HG02870 (cell line): ENCODE measurements around the gene CYTH4.

ENCODE experiments used
- ATAC-seq: cut with Tn5 transposase; IDR thresholded peaks from one replicate; pipeline ENCODE4 v1.9.1; 2021; ENCODE audit warnings: mild to moderate bottlenecking, moderate library complexity; ENCODE audit not compliant: unreplicated experiment

CYTH4 gene

GRCh38 chr22:37308385-37309200 is 26.3 kb downstream of the CYTH4 start:
- no peak for ATAC-seq

- ATAC-seq: no peak
Observed at GRCh38 chr22:37309211-37310074, 27.1 kb downstream of the CYTH4 start.

- no peak for ATAC-seq
Observed at GRCh38 chr22:37310075-37310606, 27.8 kb downstream of the CYTH4 start.

DNA sequence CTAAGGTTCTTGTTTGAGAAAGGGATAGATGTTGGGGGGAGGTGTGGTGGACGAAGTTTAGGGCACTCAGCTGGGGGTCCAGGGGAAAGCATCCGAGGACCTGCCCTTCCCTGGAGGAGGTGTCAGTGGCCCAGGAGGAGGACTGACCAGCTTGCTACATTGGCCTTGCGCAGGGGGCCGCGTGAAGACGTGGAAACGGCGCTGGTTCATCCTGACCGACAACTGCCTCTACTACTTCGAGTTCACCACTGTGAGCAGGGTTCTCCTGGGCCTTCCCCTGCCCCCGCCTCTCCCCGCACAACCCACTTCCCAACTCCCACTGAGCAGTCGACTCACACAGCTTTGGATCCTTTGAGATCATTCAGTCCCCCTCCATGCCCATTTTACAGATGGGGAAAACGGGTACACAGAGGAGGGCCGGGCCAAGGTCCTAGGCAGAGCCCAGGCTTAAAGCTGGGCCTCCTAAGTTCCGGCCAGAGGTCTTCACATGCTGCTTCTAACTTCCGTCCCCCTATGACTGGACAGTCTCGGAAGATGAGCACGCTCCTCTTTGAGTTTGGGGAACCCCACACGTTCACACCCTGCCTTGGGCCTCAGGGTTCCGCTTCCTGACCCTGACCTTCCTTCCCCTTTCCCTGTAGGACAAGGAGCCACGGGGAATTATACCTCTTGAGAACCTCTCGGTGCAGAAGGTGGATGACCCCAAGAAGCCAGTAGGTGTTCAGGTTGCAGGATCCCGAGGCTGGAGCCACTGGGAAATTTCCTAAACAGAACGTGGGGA is 28.7 kb downstream of the CYTH4 start:
- no peak for ATAC-seq

DNA sequence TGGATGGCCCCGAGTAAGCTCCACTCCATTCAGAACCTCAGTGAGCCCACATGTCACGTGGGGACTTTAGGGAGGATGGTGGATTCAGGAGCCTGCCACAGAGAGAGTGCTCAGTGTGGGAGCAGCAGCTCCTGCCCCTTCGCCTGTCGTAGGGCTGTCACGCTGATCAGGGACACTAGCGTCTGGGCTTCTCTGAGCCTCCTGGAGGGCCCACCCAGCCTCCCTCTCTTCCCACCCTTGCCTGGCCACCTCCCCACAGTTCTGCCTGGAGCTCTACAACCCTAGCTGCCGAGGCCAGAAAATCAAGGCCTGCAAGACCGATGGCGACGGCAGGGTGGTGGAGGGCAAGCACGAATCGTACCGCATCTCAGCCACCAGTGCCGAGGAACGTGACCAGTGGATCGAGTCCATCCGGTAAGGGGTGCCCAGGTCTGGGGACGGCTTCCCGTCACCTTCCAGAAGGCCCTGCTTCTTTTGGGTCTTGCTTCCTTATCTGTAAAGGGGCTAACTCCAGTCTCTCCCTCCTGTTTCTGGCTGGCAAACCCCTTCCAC is 29.5 kb downstream of the CYTH4 start:
- no peak for ATAC-seq

- no peak for ATAC-seq
Observed at GRCh38 chr22:37312549-37313183, 30.4 kb downstream of the CYTH4 start.

- no peak for ATAC-seq
Observed at GRCh38 chr22:37313376-37314314, 31.3 kb downstream of the CYTH4 start.

- no peak for ATAC-seq
Observed at GRCh38 chr22:37314315-37315074, 32.2 kb downstream of the CYTH4 start.

- no peak for ATAC-seq
Observed at GRCh38 chr22:37316405-37316804, 34.1 kb downstream of the CYTH4 start.

DNA sequence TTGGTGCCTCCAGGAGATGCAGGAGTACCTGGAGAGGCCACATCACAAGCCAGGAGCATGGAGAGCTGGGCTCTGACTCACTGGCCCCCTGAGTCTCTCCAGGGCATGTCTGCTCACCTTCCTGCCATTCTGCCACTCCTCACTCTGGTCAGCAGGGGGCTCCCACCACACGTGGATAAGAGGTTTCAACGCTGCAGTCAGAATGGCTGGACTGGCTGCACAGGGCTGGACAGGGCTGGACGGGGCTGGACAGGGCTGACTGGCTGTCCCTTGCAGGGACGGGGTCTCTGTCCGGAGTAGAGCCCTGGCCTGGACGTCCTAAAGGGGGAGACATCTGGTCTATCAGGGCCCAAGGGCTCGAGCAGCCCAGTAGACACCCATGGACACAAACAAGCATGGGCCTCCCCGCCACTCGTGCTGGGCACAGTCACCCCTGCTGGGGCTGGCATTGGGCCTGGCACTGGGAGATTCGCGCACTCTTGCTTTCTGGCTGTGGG is 34.6 kb downstream of the CYTH4 start:
- ATAC-seq: no peak

DNA sequence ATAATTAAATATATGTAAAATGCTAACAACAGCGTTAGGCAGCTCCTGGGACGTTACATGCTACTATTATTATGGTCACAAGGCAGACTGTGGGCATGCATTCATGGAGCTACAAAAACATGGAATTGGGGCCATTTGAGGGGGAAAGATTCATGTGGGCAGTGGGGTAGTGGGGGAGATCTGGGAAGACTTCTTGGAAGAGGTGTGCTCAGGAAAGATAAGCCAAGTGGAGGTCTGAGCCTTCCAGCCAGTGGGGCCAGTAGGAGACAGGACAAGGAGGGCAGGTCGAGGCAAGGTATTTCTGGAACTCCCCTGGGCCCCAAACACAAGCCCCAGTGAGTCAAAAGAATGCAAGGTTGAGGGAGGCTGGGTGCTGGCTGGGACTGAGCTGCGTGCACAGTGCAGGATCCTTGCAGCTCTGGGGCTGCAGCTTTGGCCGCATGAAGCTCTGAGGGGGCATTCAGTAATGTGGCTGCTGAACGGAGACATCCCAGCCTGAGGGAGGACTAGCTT is 35.4 kb downstream of the CYTH4 start:
- ATAC-seq: no peak

GRCh38 chr22:37318364-37319109 is 36.2 kb downstream of the CYTH4 start:
- ATAC-seq: no peak

GRCh38 chr22:37319469-37319868 is 37.2 kb downstream of the CYTH4 start:
- ATAC-seq: no peak

GRCh38 chr22:37320726-37321677 is 38.7 kb downstream of the CYTH4 start:
- ATAC-seq: no peak

- no peak for ATAC-seq
Observed at GRCh38 chr22:37324340-37325038, 42.2 kb downstream of the CYTH4 start.

GRCh38 chr22:37325039-37325395 is 42.7 kb downstream of the CYTH4 start:
- no peak for ATAC-seq
